ENCODE results near the gene APEH. TPM values are rescaled to one million over a fixed set of nuclear protein-coding genes. Genes with fewer than 3 reads are reported as not detected.
A peak's percentile ranks its signal among the peaks of the same experiment; 100 is the strongest.
"Not testable (repeated sequence)": the region's sequence is repeated elsewhere in the genome, so short reads cannot be mapped to it uniquely, and the experiment has no call there.

The APEH gene
- polyA plus RNA-seq, 3 donors, result 145 to 153 (median 152) TPM

DNA sequence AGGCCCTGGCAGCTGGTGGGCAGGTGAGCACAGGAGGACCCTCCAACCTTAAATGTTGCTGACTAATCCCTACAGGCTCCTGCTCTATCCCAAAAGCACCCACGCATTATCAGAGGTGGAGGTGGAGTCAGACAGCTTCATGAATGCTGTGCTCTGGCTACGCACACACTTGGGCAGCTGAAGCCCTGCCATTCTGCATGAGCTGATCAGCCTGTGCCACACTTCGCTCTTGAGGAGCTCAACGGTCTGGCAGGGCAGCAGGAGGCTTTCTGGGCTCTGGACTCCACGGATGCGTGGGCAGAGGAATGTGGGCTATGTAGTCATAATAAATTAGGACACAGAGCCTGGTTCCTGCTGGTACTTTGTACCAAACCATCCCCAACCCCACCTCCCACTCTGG lies 9.0 kb downstream of the APEH start:
- DNase-seq (ENCODE audit: extremely low read depth in 1 of 11, low read depth in 9 of 11, low spot score in 4 of 11), result no peak

DNA sequence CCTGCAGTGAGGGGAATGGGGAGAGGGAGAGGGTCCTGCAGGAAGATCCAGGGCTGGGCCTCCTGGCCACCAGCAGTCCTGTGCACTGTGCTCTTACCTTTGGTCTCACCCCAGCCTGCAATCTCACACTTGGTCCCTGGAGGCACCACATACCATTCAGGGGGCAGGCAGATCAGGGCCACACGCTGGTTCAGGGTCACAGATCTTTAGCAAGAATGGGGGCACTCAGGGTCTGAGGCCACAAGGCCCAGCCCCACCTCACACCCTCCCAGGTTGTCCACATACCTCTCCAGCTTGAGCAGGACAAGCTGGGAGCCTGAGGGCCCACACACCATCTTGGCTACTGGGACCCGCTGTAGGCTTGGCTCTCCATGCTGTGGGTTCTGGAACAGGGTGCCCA lies 10.3 kb downstream of the APEH start:
- not testable (repeated sequence) for DNase-seq (ENCODE audit: extremely low read depth in 1 of 11, low read depth in 9 of 11, low spot score in 4 of 11)

DNA sequence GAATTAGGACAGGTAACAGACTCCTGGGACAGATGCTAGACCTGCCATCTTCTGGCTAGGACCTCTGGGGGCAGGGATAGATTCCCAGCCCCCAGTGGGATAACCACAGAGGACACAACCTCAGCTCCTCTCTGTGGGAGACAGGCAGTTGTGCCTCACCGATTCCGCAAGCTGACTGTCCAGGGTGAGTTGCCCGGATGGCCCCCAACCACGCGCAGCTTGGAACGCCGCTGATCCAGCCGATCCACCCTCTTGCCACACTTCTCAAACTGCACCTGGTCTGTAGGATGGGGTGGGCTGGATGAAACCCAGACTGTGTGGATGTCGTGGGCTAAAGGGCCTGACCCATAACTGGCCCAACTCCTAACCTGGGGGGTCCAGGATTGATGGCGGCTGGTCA lies 11.0 kb downstream of the APEH start:
- DNase-seq (ENCODE audit: extremely low read depth in 1 of 11, low read depth in 9 of 11, low spot score in 4 of 11), result not testable (repeated sequence)

DNA sequence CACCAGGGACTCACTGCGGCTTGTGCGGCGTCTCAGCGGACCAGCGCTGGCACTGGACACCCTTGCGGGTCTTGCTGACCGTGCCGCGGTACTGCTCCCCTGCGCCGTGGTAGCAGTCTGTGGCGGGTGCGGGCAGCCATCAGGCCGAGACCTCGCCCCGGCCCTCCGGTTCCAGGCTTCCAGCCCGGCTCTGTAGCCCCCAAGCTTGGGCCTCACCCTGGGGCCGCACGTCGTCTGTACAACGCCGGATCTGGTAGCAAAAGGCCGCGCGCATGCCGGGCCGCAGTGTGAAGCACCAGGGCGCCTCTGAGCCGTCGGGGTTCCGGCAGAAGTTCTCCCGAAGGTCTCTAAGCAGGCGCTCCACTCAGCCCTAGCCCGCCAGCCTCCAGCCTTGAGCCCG lies 11.7 kb downstream of the APEH start:
- DNase-seq (ENCODE audit: extremely low read depth in 1 of 11, low read depth in 9 of 11, low spot score in 4 of 11), result not testable (repeated sequence)

DNA sequence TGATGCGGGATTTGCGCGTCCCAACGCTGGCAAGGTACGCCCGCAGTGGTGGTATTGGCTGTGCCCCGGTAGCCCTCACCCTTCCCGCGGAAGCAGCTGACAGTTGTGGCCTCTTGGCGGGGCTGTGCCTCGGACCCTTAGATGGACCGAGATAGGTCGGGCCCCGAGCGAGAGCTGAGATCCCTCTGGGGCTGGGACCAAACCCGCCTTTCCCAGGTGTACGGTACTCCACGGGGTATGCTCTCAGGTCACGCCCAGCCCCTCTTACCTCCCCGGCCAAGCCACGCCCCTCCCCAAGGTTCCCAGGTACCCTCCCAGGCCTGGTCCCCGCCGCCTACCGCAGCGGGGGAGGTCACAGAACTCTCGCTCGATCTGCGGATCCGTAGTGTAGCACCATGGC lies 12.2 kb downstream of the APEH start:
- DNase-seq (ENCODE audit: extremely low read depth in 1 of 11, low read depth in 9 of 11, low spot score in 4 of 11), result not testable (repeated sequence)

DNA sequence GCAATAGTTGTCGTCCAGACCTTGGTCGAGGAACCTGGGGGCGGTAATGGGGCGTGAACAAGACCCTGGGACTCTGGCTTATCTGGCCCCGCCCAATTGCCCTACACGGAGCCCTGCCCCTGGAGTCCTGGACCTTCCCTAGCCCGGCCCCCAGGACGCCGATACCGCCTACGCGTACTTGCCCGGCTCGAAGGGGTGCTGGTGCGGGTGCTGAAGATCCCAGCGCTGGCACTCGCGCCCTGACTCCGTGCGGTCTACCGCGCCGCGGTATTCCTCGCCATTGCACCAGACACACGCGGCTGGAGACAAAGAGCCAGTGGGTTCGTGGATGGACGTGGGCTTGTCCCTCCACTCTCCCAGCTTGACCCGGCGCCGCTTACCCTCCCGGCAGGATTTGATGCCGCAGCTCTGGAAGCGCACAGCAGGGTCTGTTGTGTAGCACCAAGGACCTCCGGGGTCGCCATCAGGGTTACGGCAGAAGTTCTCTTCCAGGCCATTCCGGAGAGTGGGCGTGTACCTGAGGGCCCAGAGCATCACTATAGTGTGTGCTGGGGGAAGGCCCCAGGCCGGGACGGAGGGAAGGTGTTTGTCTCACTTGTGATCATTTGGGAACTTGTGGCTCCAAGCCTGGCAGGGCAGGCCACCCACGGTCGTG lies 12.7 kb downstream of the APEH start:
- peak in 4 of 11 donors; percentile 58 to 77 (median 68) for DNase-seq (ENCODE audit: extremely low read depth in 1 of 11, low read depth in 9 of 11, low spot score in 4 of 11)

DNA sequence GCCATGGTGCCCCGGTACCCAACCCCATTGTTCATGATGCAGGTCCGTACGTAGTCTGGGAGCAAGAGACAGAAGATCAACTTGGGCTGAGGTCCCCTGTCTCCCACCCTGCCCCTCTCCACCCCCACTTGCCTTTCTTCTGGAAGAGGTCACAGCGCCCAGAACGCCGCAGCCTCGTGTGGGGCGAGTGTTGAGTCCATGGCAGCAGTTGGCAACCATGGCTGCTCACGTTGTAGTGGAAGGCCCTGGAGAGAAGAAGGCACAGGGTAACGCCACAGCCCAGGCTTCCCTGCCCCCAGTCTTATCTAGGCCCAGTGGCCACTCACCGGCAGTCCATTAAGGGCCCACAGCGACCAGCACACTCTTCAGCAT lies 13.3 kb downstream of the APEH start:
- not testable (repeated sequence) for DNase-seq (ENCODE audit: extremely low read depth in 1 of 11, low read depth in 9 of 11, low spot score in 4 of 11)

DNA sequence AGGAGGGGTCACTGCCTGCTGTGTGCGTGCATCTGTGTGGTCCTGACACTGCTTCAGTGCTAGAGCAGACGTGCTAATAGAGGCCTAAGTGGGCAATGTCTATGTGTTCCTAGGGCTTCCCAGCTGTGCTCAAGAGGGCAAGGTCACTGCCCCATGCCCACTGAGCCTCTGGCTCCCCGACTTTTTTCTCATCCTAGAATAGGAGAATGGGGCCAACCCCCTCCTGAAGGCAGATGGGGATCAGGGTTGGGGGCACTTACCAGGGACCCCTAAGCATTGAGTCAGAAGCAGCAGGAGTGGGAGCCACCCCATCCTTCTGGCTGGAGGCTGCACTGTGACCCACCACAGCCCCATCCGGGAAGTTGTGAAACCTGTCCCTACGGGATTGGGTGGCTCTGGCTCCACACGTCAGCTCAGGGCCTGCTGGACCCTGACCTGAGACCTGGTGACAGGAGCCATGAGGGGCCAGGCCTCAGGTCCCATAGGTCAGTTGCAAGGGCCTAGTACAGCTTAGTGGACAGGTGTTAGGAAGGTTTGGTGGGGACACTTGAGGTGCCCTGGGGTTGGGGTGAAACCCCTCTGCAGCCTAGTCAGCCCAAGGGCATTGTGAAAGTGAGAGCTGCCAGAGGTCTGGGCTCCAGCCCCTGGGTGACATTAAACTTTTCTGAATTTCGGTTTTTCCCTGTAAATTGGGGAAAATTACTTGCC lies 14.3 kb downstream of the APEH start:
- not testable (repeated sequence) for DNase-seq (ENCODE audit: extremely low read depth in 1 of 11, low read depth in 9 of 11, low spot score in 4 of 11)

DNA sequence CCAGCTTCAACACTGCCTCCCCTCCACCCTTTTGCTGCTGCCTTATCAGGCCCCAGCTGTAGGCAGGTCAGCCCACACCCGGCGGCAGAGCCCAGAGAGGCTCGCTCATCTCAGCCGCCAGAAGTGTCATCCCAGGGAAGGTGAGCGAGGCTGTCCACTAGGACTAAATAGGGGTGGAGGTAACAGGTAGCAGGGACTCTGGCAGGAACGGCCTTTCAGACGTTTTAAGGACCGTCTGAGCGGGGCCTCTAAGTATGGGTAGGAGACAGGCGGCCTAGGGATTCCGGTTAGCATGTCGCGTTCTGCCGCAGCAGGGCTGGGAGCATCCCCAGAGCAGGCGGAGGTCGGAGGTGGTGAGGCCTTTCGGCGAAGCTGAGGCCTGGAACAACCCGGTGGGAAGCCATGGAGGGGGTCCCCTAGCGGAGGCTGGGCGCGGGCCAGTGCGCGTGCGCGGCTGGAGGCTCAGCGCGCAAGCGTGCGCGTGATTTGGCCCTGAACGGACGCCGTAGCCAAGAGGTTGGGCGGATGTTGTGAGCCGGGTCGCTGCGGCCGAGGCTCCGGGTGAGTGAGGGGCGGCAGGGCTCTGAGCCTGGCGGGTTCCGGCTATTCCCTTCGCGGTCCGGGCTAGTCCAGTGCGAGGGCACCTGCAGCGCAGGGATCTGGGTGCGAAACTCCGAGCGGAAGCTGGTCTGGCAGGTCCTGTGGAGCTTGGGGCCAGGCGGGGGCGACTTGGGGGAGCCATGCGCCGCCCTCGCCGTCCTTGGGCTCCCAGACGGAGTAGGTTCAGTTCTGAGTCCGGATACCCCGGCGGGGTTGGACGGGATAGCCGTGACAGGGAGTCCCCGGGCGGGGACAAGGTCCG lies 15.1 kb downstream of the APEH start, which contains the start of the genes MST1 and RNF123:
Gene MST1 (minus strand): TSS at position 429 of the 862 bp plus-strand sequence. CDS start 783 bp downstream, outside the sequence.
Gene RNF123 (plus strand): TSS at position 512 of the 862 bp plus-strand sequence. CDS start 1,609 bp downstream, outside the sequence.
- DNase-seq (ENCODE audit: extremely low read depth in 1 of 11, low read depth in 9 of 11, low spot score in 4 of 11), result peak; percentile 78 to 94 (median 91)

DNA sequence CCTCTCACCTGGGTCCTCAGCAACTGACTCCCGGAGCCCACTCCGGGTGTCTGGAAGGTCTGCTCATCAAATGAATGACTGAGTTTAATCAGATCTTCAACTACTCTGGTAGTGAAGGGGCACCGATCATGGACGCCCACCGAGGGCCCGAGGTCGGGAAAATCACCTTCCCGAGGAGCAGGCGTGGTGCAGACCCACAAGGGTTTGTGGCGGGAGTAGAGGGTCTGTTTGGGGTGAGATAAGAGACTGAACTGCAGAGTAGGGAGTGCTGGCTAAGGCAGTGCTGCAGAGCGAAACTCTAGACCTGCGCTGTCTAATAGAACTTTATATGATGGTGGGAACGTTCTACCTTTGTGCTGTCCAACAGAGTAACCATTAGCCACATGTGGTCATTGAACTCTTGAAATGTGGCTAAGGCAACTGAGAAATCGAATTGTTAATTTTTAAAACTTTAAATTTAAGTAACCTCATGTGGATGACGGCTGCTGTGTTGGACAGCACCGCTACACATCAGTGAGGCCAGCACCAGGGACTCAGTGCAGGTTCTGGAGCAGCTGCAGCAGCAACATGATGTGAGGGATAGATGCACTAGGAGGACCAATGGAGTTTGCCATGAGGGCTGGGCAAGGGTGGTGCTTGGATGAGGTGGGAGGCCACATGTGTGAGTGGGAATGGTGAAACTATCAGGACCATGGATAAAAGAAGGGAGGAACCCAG lies 15.9 kb downstream of the APEH start:
- DNase-seq (ENCODE audit: extremely low read depth in 1 of 11, low read depth in 9 of 11, low spot score in 4 of 11), result not testable (repeated sequence)

DNA sequence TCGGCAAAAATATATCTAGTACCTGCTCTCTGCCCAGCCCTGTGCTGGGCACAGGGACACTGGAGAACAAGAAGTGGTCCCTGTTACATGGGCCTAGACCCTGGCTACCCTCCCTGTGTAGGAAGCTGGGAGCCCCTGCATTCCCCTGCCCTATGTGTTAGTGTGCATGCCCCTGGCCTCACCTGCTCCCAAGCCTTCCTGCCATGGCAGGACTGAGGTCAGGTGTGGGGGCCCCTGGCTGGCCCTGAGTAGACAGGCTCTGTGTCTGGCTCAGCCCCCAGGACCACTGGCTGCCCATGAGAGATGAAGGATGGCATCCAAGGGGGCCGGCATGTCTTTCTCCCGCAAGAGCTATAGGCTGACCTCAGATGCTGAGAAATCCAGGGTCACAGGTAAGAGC lies 16.7 kb downstream of the APEH start:
- not testable (repeated sequence) for DNase-seq (ENCODE audit: extremely low read depth in 1 of 11, low read depth in 9 of 11, low spot score in 4 of 11)

DNA sequence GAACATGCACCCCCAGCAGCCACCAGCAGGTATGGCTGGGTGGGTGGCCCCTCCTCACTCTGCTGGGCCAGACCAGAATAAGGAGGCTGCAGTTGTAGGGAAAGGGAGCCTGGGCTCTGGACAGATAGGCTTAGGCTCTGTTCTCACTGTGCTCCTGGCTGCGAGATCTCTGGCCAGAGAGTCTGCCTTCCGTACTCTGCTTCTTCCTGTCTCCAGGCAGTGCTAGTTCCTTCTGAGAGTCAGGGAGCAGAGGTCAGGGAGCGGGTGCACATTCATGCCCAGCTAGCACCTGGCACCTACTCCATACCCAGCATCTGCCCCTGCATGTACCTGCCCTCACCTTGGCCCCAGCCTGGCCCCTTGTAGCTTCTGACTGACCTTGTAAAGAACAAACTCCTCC lies 17.3 kb downstream of the APEH start:
- DNase-seq (ENCODE audit: extremely low read depth in 1 of 11, low read depth in 9 of 11, low spot score in 4 of 11), result not testable (repeated sequence)

DNA sequence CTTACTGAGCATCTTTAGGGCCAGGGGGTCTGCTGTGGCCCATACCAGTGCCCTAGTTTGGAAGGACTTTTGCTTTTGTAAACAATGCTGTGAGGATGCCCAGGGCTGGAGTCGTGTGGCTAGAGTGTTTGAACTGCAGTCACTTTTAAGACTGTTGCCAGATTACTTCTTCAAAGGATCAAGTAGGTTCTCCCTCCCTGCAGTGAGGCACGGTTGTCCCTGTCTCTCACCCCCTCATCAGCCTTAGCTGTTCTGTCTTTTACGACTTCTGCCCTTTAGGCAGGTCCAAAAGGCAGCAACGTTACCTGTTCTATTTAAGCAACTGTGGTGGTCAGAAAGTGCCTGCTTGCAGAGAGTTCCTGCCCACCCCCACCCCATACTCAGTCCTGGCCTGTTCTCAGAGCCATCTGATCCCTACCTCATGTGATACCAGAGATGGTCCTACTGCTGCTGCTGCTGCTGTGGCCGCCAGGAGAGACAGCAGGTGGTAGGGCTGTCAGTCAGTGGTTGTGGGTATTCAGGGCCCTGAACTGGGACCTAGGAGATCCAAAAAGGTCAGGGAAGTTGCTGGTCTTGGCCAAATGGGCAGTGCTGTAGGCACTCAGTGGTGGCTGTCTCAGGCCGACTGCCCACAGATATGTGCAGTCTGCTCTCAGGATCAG lies 20.4 kb downstream of the APEH start:
- not testable (repeated sequence) for DNase-seq (ENCODE audit: extremely low read depth in 1 of 11, low read depth in 9 of 11, low spot score in 4 of 11)

DNA sequence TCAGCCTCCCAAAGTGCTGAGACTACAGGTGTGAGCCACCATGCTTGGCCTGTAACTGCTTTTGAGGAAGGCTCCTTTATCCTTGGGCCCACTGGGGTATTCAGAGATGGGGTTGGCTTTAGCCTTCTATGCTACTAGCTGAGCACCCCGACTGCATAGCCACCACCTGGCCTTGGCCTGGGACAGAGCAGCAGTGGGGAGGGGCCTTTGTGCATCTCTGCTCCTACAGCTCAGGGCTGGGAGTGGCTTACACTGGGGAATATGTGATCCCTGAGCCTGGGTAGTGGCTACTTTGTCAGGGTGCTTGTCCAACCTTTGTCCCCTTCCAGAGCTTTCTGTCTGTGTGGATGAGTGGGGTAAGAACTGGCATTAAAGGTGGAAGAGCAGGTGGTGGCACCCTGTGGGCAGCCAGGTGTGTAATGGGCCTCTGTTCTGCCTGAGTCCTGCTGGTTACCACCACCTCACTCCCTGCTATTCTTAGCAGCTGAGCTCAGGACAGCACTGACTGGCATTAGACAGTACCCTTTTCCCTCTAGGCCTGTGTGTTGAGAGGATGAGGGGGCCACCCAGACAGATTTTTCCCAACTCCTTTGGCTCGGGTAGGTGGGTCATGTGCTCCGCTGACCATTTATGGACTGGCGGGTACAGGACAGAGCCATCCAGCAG lies 21.3 kb downstream of the APEH start:
- not testable (repeated sequence) for DNase-seq (ENCODE audit: extremely low read depth in 1 of 11, low read depth in 9 of 11, low spot score in 4 of 11)

DNA sequence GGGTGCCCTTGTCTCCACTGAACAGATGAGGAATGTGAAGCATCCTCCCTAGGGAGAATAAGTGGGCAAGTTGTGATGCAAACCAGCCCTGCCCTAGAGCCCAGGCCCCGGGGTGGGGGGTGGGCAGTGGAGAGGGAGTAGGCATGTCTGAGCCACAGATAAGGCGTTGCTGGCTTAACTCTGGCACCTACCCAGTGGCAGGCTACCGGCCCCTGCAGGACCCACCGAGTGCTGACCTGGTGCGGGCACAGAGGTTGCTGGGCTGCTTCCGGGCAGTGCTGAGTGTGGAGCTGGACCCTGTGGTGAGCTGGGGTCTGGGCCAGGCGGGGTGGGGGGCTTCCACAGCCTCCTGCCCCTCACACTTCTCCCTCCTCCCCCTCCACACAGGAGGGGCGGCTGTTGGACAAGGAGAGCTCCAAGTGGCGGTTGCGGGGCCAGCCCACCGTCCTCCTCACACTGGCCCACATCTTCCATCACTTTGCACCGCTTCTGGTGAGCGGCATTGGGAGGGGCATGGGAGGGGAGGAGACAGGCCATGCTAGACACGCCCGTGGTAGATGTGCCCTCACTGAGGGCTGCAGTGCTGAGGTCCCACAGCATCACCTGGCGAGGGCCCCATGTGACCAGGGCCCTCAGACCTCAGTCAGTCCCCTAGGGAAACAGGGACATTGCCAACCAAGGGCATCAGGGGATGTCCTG lies 25.3 kb downstream of the APEH start:
- DNase-seq (ENCODE audit: extremely low read depth in 1 of 11, low read depth in 9 of 11, low spot score in 4 of 11), result no peak

DNA sequence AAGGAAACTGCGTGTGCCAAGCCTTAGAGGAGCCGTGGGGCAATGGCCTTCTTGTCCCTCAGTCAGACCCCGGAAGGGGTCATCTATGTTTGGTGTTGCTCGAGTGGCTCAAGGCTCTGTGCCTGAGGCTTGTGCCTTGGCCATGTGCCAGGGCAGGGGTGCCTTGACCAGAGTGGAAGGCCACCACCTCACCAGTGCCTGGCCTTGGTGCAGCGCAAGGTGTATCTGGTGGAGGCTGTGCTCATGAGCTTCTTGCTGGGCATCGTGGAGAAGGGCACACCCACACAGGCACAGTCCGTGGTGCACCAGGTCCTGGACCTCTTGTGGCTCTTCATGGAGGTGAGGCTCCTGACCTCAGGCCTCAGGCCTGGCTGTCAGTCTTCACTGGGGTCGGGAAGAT lies 25.9 kb downstream of the APEH start:
- DNase-seq (ENCODE audit: extremely low read depth in 1 of 11, low read depth in 9 of 11, low spot score in 4 of 11), result no peak

DNA sequence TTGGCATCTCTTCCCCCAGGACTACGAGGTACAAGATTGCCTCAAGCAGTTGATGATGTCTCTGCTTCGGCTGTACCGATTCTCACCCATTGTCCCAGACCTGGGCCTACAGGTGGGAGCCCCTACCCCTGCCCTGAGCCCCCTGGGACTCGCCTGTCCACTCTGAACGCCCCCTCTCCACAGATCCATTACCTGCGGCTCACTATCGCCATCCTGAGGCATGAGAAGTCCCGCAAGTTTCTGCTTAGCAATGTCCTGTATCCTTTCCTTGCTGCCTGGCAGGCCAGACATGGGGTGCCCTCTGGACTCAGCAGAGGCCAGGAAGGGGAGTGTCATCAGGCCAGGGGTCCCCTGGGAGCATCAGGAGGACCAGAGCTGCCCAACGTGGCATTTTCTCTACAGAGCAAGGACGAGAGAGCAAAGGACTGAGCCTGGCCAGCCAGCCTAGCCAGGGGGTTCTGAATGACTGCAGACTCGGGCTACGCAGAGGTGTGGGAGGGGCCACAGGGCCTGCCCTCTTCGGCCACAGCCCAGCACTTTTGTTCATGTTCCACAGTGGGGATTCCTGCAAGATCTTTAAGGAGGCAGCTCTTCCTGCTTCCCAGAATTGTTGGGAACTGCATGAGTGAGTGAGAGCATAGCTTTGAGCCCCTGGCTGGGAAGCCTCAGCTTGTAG lies 26.4 kb downstream of the APEH start:
- DNase-seq (ENCODE audit: extremely low read depth in 1 of 11, low read depth in 9 of 11, low spot score in 4 of 11), result no peak

Data from renal cortex interstitium (tissue), 11 donors.